Hepatocyte (in vitro differentiated cells): ENCODE measurements around the gene ADAMTSL3.

ENCODE experiments used
- CTCF ChIP-seq: fragments of 200-600 bp; sonication (generic); IDR thresholded peaks from 2 replicates; pipeline ENCODE4 v1.5.1; 2016; ENCODE audit warnings: antibody characterized with exemption, mild to moderate bottlenecking; ENCODE audit not compliant: poor library complexity
- EZH2 ChIP-seq: fragments of 200-600 bp; sonication (generic); IDR thresholded peaks from 2 replicates; pipeline ENCODE4 v1.6.1; 2016; ENCODE audit warnings: antibody characterized with exemption, mild to moderate bottlenecking, borderline replicate concordance
- EZH2phosphoT487 ChIP-seq: fragments of 200-600 bp; sonication (generic); IDR thresholded peaks from one replicate; pipeline ENCODE4 v1.6.1; 2018; ENCODE audit warnings: antibody characterized with exemption, mild to moderate bottlenecking, low read depth, moderate library complexity; ENCODE audit not compliant: unreplicated experiment, severe bottlenecking

- TF ChIP-seq EZH2 (no peak), CTCF (no peak), EZH2phosphoT487 (no peak)
These were observed 55.3 kb downstream of the ADAMTSL3 start for GRCh38 chr15:83709241-83709640.
